Colonic mucosa (tissue), 4 donors: ENCODE measurements around the gene SOX18. TPM values are rescaled to one million over a fixed set of nuclear protein-coding genes. Genes with fewer than 3 reads are reported as not detected.
"Not testable (repeated sequence)": the region's sequence is repeated elsewhere in the genome, so short reads cannot be mapped to it uniquely, and the experiment has no call there.

ENCODE experiments used
- DNase-seq: peaks from one replicate; pipeline ENCODE4 v3.0.0-alpha.2; 2020
- H3K27ac ChIP-seq: fragments of 200-600 bp; one replicate; pipeline ENCODE4 v1.8.0; 2021
- H3K27me3 ChIP-seq: fragments of 200-600 bp; one replicate; pipeline ENCODE4 v1.8.0; 2021
- H3K36me3 ChIP-seq: fragments of 200-600 bp; one replicate; pipeline ENCODE4 v1.8.0; 2021
- H3K4me1 ChIP-seq: fragments of 200-600 bp; one replicate; pipeline ENCODE4 v1.8.0; 2021; ENCODE audit warnings: mild to moderate bottlenecking
- H3K4me3 ChIP-seq: fragments of 200-600 bp; one replicate; pipeline ENCODE4 v1.8.0; 2021
- H3K9ac ChIP-seq, 2 donors: one replicate each; pipeline ENCODE4 v1.7.0; 2013; ENCODE audit warnings: control low read depth in 2 of 2, low read depth in 2 of 2, low read length in 2 of 2
- H3K9me3 ChIP-seq: fragments of 200-600 bp; one replicate; pipeline ENCODE4 v1.8.0; 2021
- intact Hi-C: fragments of 100-400 bp; cut with DNase I; formaldehyde crosslinking; loops from one replicate; pipeline ENCODE4 v1.14.1; 2022
- total RNA-seq, 2 donors: library from RNA; stranded (reverse); fragmentation: NEBNext Ultra II Directional in 1 of 2; extraction: Animal tissue kit (Norgen Biotek cat#: 25700) in 1 of 2; gene quantifications; one replicate each; pipeline ENCODE4 v1.2.1, GENCODE V29; 2021
- TF ChIP-seq, protein P1 (sequence below): fragments of 200-600 bp; IDR thresholded peaks from one replicate; pipeline ENCODE4 v1.8.0; 2022; ENCODE audit warnings: antibody characterized with exemption, mild to moderate bottlenecking
- donor health status: healthy.
- donor health status: DM: no; HTN: no; CAD: no.
- donor health status: DM: no; HTN: no; CAD: no.

Gene SOX18
- total RNA-seq, 2 donors from 2014 or later = 8.4 to 26.8 TPM

DNA sequence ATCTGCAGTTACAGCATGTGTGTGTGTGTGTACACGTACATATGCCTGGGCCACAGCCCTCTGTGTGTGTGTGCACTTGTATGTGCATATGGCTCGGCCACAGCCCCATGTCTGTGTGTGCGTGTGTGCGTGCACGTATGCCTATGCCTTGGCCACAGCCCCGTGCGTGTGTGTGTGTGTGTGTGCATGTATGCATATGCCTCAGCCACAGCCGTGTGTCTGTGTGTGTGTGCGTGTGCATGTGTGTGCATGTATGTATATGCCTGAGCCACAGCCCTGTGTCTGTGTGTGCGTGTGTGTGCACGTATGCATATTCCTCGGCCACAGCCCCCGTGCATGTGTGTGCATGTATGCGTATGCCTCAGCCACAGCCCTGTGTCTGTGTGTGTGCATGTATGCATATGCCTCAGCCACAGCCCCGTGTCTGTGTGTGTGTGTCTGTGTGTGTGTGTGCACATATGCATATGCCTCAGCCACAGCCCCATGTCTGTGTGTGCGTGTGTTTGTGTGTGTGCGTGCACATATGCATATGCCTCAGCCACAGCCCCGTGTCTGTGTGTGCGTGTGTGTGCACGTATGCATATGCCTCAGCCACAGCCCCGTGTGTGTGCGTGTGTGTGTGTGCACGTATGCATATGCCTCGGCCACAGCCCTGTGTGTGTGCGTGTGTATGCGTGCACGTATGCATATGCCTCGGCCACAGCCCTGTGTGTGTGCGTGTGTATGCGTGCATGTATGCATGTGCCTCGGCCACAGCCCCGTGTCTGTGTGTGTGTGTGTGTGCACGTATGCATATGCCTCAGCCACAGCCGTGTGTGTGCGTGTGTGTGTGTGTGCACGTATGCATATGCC, 28.1 kb downstream of the SOX18 start:
- intact Hi-C loops = no loop called here
- H3K36me3 ChIP-seq = peaks cover 42% of the 10 kb centered on the region
- H3K4me3 ChIP-seq = no peak overlapping the region
- no peaks in the 10 kb centered on the region for H3K27me3 ChIP-seq
- H3K9me3 ChIP-seq = no peaks in the 10 kb centered on the region
- TF ChIP-seq, protein P1, sequence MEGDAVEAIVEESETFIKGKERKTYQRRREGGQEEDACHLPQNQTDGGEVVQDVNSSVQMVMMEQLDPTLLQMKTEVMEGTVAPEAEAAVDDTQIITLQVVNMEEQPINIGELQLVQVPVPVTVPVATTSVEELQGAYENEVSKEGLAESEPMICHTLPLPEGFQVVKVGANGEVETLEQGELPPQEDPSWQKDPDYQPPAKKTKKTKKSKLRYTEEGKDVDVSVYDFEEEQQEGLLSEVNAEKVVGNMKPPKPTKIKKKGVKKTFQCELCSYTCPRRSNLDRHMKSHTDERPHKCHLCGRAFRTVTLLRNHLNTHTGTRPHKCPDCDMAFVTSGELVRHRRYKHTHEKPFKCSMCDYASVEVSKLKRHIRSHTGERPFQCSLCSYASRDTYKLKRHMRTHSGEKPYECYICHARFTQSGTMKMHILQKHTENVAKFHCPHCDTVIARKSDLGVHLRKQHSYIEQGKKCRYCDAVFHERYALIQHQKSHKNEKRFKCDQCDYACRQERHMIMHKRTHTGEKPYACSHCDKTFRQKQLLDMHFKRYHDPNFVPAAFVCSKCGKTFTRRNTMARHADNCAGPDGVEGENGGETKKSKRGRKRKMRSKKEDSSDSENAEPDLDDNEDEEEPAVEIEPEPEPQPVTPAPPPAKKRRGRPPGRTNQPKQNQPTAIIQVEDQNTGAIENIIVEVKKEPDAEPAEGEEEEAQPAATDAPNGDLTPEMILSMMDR = no peak
- no peak for DNase-seq
- H3K4me1 ChIP-seq = peaks cover 12% of the 10 kb centered on the region
- no peak overlapping the region for H3K9ac ChIP-seq
- H3K27ac ChIP-seq = no peak overlapping the region

DNA sequence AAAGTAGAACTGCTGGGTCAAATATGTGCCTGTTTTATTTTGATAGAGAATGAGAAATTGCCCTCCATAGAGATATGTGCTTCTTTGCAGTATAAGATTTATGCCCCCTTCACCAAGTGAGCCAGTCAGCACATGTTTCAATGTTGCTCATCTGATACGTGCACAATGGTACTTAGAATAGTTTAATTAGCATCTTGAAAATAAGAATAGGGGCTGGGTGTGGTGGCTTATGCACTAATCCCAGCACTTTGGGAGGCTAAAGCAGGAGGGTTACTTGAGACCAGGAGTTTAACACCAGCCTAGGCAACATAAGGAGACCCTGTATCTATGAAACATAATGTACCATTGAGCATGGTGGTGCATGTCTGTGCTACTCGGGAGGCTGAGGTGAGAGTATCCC, 33.8 kb downstream of the SOX18 start:
- Histone ChIP-seq H3K4me1 (no peaks in the 10 kb centered on the region), H3K27ac (no peak overlapping the region), H3K9ac (no peak overlapping the region), H3K27me3 (no peaks in the 10 kb centered on the region), H3K9me3 (no peaks in the 10 kb centered on the region), H3K4me3 (no peak overlapping the region), H3K36me3 (peaks cover 26% of the 10 kb centered on the region)
- DNase-seq = no peak
- intact Hi-C loops = no loop called here
- TF ChIP-seq, protein P1 = no peak

DNA sequence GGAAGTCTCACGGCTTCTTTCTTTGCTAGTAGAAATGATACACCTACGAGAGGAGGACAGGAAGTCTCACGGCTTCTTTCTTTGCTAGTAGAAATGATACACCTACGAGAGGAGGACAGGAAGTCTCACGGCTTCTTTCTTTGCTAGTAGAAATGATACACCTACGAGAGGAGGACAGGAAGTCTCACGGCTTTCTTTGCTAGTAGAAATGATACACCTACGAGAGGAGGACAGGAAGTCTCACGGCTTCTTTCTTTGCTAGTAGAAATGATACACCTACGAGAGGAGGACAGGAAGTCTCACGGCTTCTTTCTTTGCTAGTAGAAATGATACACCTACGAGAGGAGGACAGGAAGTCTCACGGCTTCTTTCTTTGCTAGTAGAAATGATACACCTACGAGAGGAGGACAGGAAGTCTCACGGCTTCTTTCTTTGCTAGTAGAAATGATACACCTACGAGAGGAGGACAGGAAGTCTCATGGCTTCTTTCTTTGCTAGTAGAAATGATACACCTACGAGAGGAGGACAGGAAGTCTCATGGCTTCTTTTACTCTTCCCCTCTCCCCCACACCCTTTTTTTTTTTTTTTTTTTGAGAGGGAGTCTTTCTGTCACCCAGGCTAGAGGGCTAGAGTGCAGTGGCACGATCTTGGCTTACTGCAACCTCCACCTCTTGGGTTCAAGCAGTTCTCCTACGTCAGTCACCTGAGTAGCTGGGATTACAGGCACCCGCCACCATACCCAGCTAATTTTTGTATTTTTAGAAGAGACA, 36.9 kb downstream of the SOX18 start:
- DNase-seq, H3K27me3 ChIP-seq, H3K27ac ChIP-seq, H3K4me1 ChIP-seq, H3K4me3 ChIP-seq, H3K9me3 ChIP-seq, intact Hi-C loops, H3K9ac ChIP-seq: not testable (repeated sequence)
- H3K36me3 ChIP-seq = peaks cover 23% of the 10 kb centered on the region

DNA sequence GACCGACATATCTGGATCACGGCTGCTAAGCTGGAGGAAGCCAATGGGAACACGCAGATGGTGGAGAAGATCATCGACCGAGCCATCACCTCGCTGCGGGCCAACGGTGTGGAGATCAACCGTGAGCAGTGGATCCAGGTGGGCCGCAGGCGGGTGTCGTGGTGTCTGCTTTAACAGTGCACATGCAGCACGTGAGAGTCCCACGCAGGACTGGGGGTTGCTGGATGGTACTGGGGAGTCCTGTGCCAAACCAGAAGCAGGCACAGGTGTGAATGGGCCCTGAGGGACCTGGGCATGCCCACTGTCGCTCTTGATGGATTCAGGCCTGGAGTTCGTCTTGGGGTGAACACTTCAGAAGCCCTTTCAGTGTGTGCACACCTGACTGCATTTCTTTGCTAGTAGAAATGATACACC, 38.1 kb downstream of the SOX18 start:
- no peak for DNase-seq
- TF ChIP-seq, protein P1 = no peak
- H3K4me1 ChIP-seq = no peaks in the 10 kb centered on the region
- no peak overlapping the region for H3K9ac ChIP-seq
- H3K36me3 ChIP-seq = peaks cover 18% of the 10 kb centered on the region
- intact Hi-C loops = no loop called here
- no peaks in the 10 kb centered on the region for H3K9me3 ChIP-seq
- H3K27ac ChIP-seq = no peak overlapping the region
- no peak overlapping the region for H3K4me3 ChIP-seq
- H3K27me3 ChIP-seq = no peaks in the 10 kb centered on the region

DNA sequence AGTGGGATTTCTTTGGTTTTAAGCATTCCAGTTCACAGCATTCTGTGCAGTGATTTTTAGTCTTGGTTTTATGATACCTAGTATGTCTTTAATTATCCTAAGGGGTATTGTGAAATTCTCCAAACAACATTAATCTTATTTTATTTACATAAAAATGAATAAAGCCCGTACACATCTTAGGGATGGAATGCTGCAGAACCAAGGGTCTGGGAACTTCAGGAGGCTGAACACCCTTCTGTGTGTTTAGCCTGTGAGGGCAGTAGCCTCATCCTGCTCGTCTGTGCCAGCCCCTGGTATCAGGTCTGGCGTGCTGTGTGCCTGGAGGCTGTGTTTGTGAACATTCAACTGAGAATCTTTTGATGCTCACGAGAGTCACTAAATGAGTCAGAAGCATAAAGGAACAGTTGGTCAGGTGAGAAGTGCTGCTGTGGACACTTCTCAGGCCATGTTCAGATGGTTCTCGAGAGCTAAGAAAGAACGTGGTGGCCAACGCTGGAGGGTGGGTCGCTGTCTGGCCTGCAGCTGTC, 38.7 kb downstream of the SOX18 start:
- Histone ChIP-seq H3K27ac (no peak overlapping the region), H3K4me1 (no peaks in the 10 kb centered on the region), H3K9ac (no peak overlapping the region), H3K4me3 (no peak overlapping the region), H3K9me3 (no peaks in the 10 kb centered on the region), H3K27me3 (no peaks in the 10 kb centered on the region), H3K36me3 (peaks cover 16% of the 10 kb centered on the region)
- TF ChIP-seq, protein P1 = no peak
- DNase-seq = no peak
- intact Hi-C loops = no loop called here
